Body of pancreas (tissue), 4 donors: ENCODE data around the gene LRRK1. TPM values are rescaled to one million over a fixed set of nuclear protein-coding genes. Genes with fewer than 3 reads are reported as not detected.
A peak's percentile ranks its signal among the peaks of the same experiment; 100 is the strongest.

Source experiments
- ATAC-seq: fragments of 150-250 bp; one replicate; pipeline ENCODE4 v1.9.1; 2016
- DNase-seq, 4 donors: peaks; one replicate each; pipeline ENCODE4 v3.0.0-alpha.2; 2019
- H3K27ac ChIP-seq, 4 donors: fragments of 200-600 bp; sonication (generic); 1 replicate in 3 of 4; 2 replicates in 1 of 4; pipeline versions ENCODE4 v1.5.1 to v1.6.1; 2016 to 2019; ENCODE audit warnings: mild to moderate bottlenecking in 1 of 4, mixed read lengths in 1 of 4, moderate library complexity in 1 of 4
- H3K27me3 ChIP-seq, 2 donors: fragments of 200-600 bp; sonication (generic); one replicate each; pipeline ENCODE4 v1.6.0; 2016; ENCODE audit warnings: mild to moderate bottlenecking in 1 of 2
- H3K36me3 ChIP-seq, 2 donors: fragments of 200-600 bp; sonication (generic); replicated peaks in 1 of 2; 2 replicates each; pipeline ENCODE4 v1.5.1; 2016; ENCODE audit warnings: low read depth in 2 of 2; ENCODE audit not compliant: insufficient read depth in 1 of 2
- H3K4me1 ChIP-seq: fragments of 200-600 bp; sonication (generic); one replicate; pipeline ENCODE4 v1.6.0; 2016
- H3K4me3 ChIP-seq, 2 donors: fragments of 200-600 bp; sonication (generic); 1 replicate in 1 of 2; 2 replicates in 1 of 2; pipeline ENCODE4 v1.5.1; 2016 to 2019
- H3K9me3 ChIP-seq, 3 donors: fragments of 200-600 bp; sonication (generic); 1 replicate in 2 of 3; 2 replicates in 1 of 3; pipeline ENCODE4 v1.5.1; 2016
- POLR2A ChIP-seq, 3 donors: fragments of 450-650 bp; IDR thresholded peaks; one replicate each; pipeline ENCODE4 v1.6.1; 2016; ENCODE audit warnings: antibody characterized with exemption in 3 of 3, mild to moderate bottlenecking in 2 of 3
- WGBS, 2 donors: methylation state at CpG; one replicate each; pipeline ENCODE4 v1.1.5; 2017; 5-methylcytosine and 5-hydroxymethylcytosine counted together
- intact Hi-C: fragments of 100-400 bp; cut with DNase I; formaldehyde crosslinking; loops from one replicate; pipeline ENCODE4 v1.15.1; 2023
- total RNA-seq, 2 donors: library from RNA; depleted of rRNA; stranded (reverse); fragments of >200 nt; gene quantifications; one replicate each; pipeline ENCODE4 v1.1.0, GENCODE V29; 2016
- TF ChIP-seq, protein P1 (sequence below), 7 experiments: fragments of 450-650 bp in 4 of 7; fragments of 200-600 bp in 3 of 7; sonication (generic) in 3 of 7; IDR thresholded peaks; one replicate each; pipeline ENCODE4 v1.5.1; 2016 to 2019; ENCODE audit warnings: antibody characterized with exemption in 7 of 7

LRRK1 gene
- total RNA-seq, 2 donors from 2014 or later: 12.2 to 14.0 TPM

DNA sequence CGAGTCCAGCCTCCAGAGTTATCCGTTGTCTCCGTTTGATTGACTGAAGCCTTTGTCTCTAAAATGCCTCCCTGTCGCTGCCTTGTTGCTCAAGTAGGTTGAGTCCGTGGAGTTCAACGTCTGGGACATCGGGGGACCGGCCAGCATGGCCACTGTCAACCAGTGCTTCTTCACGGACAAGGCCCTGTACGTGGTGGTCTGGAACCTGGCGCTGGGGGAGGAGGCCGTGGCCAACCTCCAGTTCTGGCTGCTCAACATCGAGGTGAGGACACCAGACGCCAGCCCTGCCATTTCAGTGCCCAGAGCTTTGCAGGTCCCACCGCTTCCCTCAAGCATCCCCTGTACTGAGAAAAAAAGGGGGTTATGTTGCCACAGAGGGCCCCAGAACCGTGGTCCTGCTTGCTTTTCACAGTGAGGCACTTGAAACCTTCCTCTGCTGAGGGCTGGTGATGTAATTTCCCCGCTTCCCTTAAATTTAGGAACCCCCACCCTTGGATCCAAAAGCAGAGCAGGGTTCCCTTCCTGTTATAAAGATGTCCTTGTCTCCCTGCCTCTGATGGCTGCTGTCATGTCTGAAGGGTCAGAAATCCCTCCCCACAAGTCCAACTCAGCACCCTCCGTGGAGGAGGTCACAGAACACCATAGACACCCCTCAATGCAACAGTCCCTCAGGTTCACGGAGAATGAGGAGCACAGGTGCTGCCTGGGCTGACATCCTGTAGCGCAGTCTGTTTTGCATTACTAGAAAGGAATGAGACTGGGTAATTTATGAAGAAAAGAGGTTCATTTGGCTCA lies 105.7 kb downstream of the LRRK1 start:
- ATAC-seq: no peak
- no peak for DNase-seq
- no peak overlapping the region for H3K4me3 ChIP-seq
- H3K27me3 ChIP-seq: no peaks in the 10 kb centered on the region
- WGBS, 2 donors: 84 to 91% methylated on average over 13 to 20 of the region's 20 CpGs
- TF ChIP-seq, protein P1, sequence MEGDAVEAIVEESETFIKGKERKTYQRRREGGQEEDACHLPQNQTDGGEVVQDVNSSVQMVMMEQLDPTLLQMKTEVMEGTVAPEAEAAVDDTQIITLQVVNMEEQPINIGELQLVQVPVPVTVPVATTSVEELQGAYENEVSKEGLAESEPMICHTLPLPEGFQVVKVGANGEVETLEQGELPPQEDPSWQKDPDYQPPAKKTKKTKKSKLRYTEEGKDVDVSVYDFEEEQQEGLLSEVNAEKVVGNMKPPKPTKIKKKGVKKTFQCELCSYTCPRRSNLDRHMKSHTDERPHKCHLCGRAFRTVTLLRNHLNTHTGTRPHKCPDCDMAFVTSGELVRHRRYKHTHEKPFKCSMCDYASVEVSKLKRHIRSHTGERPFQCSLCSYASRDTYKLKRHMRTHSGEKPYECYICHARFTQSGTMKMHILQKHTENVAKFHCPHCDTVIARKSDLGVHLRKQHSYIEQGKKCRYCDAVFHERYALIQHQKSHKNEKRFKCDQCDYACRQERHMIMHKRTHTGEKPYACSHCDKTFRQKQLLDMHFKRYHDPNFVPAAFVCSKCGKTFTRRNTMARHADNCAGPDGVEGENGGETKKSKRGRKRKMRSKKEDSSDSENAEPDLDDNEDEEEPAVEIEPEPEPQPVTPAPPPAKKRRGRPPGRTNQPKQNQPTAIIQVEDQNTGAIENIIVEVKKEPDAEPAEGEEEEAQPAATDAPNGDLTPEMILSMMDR (IDR thresholded peaks at IDR 0.05): no peak
- no peak for TF ChIP-seq POLR2A (IDR thresholded peaks at IDR 0.05)
- no peaks in the 10 kb centered on the region for H3K4me1 ChIP-seq
- no peaks in the 10 kb centered on the region for H3K9me3 ChIP-seq
- H3K27ac ChIP-seq: peak overlapping the region in 1 of 4 donors; percentile 2
- no peaks in the 10 kb centered on the region for H3K36me3 ChIP-seq
- intact Hi-C loops: no loop called here

DNA sequence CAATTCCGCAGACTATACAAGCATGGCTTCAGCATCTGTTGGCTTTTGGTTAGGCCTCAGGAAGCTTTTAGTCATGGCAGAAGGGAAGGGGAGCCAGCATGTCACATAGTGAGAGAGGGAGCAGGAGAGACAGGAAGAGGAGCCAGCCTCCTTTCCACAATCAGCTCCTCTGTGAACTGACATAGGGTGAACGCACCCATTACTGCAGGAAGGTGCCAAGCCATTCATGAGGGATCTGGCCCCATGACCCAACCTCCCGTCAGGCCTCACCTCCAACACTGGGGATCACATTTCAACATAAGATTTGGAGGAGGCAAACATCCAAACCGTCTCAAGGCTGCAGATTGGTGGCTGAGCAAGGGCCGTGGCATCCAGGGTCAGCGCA lies 106.3 kb downstream of the LRRK1 start:
- ATAC-seq (no peak), DNase-seq (no peak)
- no peak overlapping the region for H3K4me3 ChIP-seq
- no peaks in the 10 kb centered on the region for H3K27me3 ChIP-seq
- no peak overlapping the region for H3K27ac ChIP-seq
- intact Hi-C loops: no loop called here
- TF ChIP-seq POLR2A (IDR thresholded peaks at IDR 0.05): no peak
- TF ChIP-seq, protein P1 (IDR thresholded peaks at IDR 0.05): no peak
- WGBS, 2 donors: 91 to 93% methylated on average over 3 to 6 of the region's 6 CpGs
- no peaks in the 10 kb centered on the region for H3K9me3 ChIP-seq
- H3K4me1 ChIP-seq: no peaks in the 10 kb centered on the region
- H3K36me3 ChIP-seq: no peaks in the 10 kb centered on the region

DNA sequence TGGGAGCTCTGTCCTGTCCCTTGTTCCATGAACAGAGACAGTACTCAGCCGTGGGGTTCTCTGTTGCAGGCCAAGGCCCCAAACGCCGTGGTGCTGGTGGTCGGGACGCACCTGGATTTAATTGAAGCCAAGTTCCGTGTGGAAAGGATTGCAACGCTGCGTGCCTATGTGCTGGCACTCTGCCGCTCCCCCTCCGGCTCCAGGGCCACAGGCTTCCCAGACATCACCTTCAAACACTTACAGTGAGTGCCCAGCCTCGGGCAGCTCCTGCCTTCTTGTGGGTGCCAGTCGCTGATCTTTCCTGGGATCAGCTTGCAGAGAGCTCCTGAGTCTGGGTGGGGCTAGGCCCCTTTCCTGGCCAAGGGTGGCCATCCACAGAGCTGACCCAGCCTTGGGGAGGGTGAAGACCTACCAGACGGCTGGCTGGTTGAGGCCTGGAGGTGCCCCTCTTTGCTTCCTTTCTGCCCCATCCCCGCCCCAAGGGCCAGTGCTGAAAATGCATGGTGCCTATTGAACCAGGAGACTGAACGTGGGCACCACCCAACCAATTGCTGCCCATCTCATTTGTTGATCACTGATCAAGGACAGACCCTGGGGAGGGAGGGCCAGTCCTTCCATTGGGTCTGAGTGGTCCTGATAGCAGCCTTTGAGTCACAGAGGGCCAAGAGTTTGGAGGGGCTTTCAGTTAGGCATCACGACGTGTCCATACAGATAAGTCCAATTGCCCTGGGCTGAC lies 106.9 kb downstream of the LRRK1 start:
- H3K4me3 ChIP-seq: no peak overlapping the region
- no peak for DNase-seq
- no peaks in the 10 kb centered on the region for H3K36me3 ChIP-seq
- no peaks in the 10 kb centered on the region for H3K4me1 ChIP-seq
- H3K27ac ChIP-seq: no peak overlapping the region
- no peaks in the 10 kb centered on the region for H3K9me3 ChIP-seq
- TF ChIP-seq, protein P1 (IDR thresholded peaks at IDR 0.05): no peak
- TF ChIP-seq POLR2A (IDR thresholded peaks at IDR 0.05): no peak
- no peak for ATAC-seq
- WGBS, 2 donors: 85 to 91% methylated on average over 10 to 14 of the region's 17 CpGs
- no peaks in the 10 kb centered on the region for H3K27me3 ChIP-seq
- intact Hi-C loops: no loop called here

DNA sequence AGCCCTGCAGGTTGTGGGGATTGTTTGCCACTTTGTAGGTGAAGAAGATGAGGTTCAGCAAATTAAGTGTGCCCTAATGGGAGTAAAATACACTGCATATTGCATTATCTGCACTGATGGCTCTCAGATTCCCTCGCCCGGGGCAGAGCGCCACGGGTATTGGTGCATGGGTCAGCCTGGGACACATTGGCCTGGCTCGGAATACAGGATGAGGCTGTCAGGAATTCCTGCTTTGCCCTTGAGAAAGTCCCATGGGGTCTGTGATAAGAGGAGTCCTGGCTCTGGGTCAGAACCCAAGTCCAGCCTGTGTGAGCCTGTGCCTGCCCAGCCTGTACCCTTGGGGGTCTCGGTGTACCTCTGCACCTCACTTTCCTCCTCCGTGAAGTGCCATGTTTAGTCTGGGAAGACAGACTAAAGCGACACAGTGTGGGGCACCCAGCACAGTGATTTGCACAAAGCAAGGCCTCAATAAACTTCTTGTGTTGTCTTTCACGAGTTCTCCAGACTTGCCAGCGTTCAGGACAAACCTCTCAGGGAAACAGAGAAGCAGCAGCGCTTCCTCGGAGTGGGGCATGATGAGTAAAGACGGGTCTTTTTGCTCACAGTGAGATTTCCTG lies 107.6 kb downstream of the LRRK1 start:
- DNase-seq (peak in 1 of 4 donors; percentile 7), ATAC-seq (no peak)
- H3K4me1 ChIP-seq: no peaks in the 10 kb centered on the region
- H3K27me3 ChIP-seq: no peaks in the 10 kb centered on the region
- no peak for TF ChIP-seq POLR2A (IDR thresholded peaks at IDR 0.05)
- TF ChIP-seq, protein P1 (IDR thresholded peaks at IDR 0.05): no peak
- no peaks in the 10 kb centered on the region for H3K9me3 ChIP-seq
- H3K27ac ChIP-seq: no peak overlapping the region
- intact Hi-C loops: no loop called here
- no peaks in the 10 kb centered on the region for H3K36me3 ChIP-seq
- 74 to 92% methylated on average over 12 to 13 of the region's 13 CpGs for WGBS, 2 donors
- H3K4me3 ChIP-seq: no peak overlapping the region
